ENCODE measurements around the gene REC8. TPM values are rescaled to one million over a fixed set of nuclear protein-coding genes. Genes with fewer than 3 reads are reported as not detected.

REC8 gene
- polyA plus RNA-seq, 5 donors = 36.6 to 67.1 (median 48.2) TPM

GRCh38 chr14:24156840-24157239 is 15.0 kb upstream of the REC8 start:
- no peak for DNase-seq

- DNase-seq = no peak
These were observed 14.5 kb upstream of the REC8 start for GRCh38 chr14:24157331-24157730.

- no peak for DNase-seq
These were observed 11.9 kb upstream of the REC8 start for GRCh38 chr14:24159777-24160498.

GRCh38 chr14:24160499-24160849 is 11.4 kb upstream of the REC8 start:
- DNase-seq = no peak

- DNase-seq = peak; percentile 90 to 94
These were observed 10.8 kb upstream of the REC8 start, which contains the start of gene IRF9 for GRCh38 chr14:24160850-24161804. IRF9 (plus strand) TSS chr14:24161265; CDS start chr14:24162145, 880 bp downstream.

- DNase-seq = no peak
These were observed 9.8 kb upstream of the REC8 start for GRCh38 chr14:24162093-24162492.

- no peak for DNase-seq
These were observed 7.3 kb upstream of the REC8 start for GRCh38 chr14:24164518-24164991.

GRCh38 chr14:24165785-24166184 is 6.1 kb upstream of the REC8 start:
- no peak for DNase-seq

GRCh38 chr14:24167469-24168114 is 4.3 kb upstream of the REC8 start:
- no peak for DNase-seq

- no peak for DNase-seq
These were observed 481 bp downstream of the REC8 start for GRCh38 chr14:24172261-24172860.

GRCh38 chr14:24172871-24173281 is 996 bp downstream of the REC8 start:
- DNase-seq = no peak

- DNase-seq = no peak
These were observed 4.7 kb downstream of the REC8 start for GRCh38 chr14:24176599-24176998.

GRCh38 chr14:24177041-24177825 is 5.4 kb downstream of the REC8 start:
- no peak for DNase-seq

GRCh38 chr14:24177891-24178290 is 6.0 kb downstream of the REC8 start:
- DNase-seq = no peak

GRCh38 chr14:24178399-24179178 is 6.7 kb downstream of the REC8 start:
- DNase-seq = no peak

GRCh38 chr14:24179294-24179960 is 7.5 kb downstream of the REC8 start:
- DNase-seq = no peak

GRCh38 chr14:24179961-24180796 is 8.3 kb downstream of the REC8 start:
- DNase-seq = no peak

GRCh38 chr14:24181371-24182077 is 9.6 kb downstream of the REC8 start:
- DNase-seq = no peak
